GM06990 (cell line): ENCODE data around the gene ICE2.

Experiments used
- DNase-seq: peaks from one replicate; pipeline ENCODE4 v3.0.0-alpha.2; 2011; ENCODE audit not compliant: insufficient read length; ENCODE audit errors: extremely low read depth
- H3K27me3 ChIP-seq: replicated peaks from 2 replicates; pipeline ENCODE4 v1.6.0; 2011; ENCODE audit warnings: low read length; ENCODE audit not compliant: control insufficient read depth, insufficient read depth
- H3K36me3 ChIP-seq: 2 replicates; pipeline ENCODE4 v1.5.1; 2011; ENCODE audit warnings: low read length; ENCODE audit not compliant: control insufficient read depth, insufficient read depth
- H3K4me3 ChIP-seq: replicated peaks from 2 replicates; pipeline ENCODE4 v1.5.1; 2011; ENCODE audit warnings: low read depth, mild to moderate bottlenecking, control low read depth, low read length
- CTCF ChIP-seq: IDR thresholded peaks from 2 replicates; pipeline ENCODE4 v1.5.1; 2011; ENCODE audit warnings: low read length, control low read depth, mild to moderate bottlenecking, inconsistent platforms; ENCODE audit not compliant: insufficient read depth, poor library complexity, severe bottlenecking

The ICE2 gene

GRCh38 chr15:60400944-60401343 lies 78.0 kb downstream of the ICE2 start:
- Histone ChIP-seq H3K4me3 (no peak overlapping the region), H3K27me3 (no peaks in the 10 kb centered on the region), H3K36me3 (no peaks in the 10 kb centered on the region)
- no peak for TF ChIP-seq CTCF
- DNase-seq = no peak

- TF ChIP-seq CTCF = no peak
- no peak for DNase-seq
- no peaks in the 10 kb centered on the region for H3K27me3 ChIP-seq
- H3K4me3 ChIP-seq = no peak overlapping the region
- peaks cover 1% of the 10 kb centered on the region; the same call in 1 of the 2 replicates for H3K36me3 ChIP-seq
Observed at GRCh38 chr15:60399931-60400330, 79.0 kb downstream of the ICE2 start.

- H3K36me3 ChIP-seq = peaks cover 1% of the 10 kb centered on the region; the same call in 1 of the 2 replicates
- no peak for TF ChIP-seq CTCF
- no peak overlapping the region for H3K4me3 ChIP-seq
- no peaks in the 10 kb centered on the region for H3K27me3 ChIP-seq
- no peak for DNase-seq
Observed at GRCh38 chr15:60399246-60399915, 79.6 kb downstream of the ICE2 start.

- peak; percentile 88 for DNase-seq
- H3K27me3 ChIP-seq = no peaks in the 10 kb centered on the region
- H3K4me3 ChIP-seq = peak within 1 kb of the TSS; percentile 93
- no peak for TF ChIP-seq CTCF
- peaks cover 1% of the 10 kb centered on the region; the same call in 1 of the 2 replicates for H3K36me3 ChIP-seq
Observed at GRCh38 chr15:60397772-60398445, 81.0 kb downstream of the ICE2 start, which contains the start of gene ANXA2. Gene ANXA2, minus strand, starts transcription at chr15:60397986. Its CDS starts 11,911 bp downstream, at chr15:60386075.

GRCh38 chr15:60396958-60397771 lies 81.8 kb downstream of the ICE2 start:
- peaks cover 1% of the 10 kb centered on the region; the same call in 1 of the 2 replicates for H3K36me3 ChIP-seq
- H3K4me3 ChIP-seq = peak overlapping the region; percentile 93
- no peak for TF ChIP-seq CTCF
- H3K27me3 ChIP-seq = no peaks in the 10 kb centered on the region
- peak; percentile 73 for DNase-seq
